ENCODE results near the gene EFNB3.

The EFNB3 gene

DNA sequence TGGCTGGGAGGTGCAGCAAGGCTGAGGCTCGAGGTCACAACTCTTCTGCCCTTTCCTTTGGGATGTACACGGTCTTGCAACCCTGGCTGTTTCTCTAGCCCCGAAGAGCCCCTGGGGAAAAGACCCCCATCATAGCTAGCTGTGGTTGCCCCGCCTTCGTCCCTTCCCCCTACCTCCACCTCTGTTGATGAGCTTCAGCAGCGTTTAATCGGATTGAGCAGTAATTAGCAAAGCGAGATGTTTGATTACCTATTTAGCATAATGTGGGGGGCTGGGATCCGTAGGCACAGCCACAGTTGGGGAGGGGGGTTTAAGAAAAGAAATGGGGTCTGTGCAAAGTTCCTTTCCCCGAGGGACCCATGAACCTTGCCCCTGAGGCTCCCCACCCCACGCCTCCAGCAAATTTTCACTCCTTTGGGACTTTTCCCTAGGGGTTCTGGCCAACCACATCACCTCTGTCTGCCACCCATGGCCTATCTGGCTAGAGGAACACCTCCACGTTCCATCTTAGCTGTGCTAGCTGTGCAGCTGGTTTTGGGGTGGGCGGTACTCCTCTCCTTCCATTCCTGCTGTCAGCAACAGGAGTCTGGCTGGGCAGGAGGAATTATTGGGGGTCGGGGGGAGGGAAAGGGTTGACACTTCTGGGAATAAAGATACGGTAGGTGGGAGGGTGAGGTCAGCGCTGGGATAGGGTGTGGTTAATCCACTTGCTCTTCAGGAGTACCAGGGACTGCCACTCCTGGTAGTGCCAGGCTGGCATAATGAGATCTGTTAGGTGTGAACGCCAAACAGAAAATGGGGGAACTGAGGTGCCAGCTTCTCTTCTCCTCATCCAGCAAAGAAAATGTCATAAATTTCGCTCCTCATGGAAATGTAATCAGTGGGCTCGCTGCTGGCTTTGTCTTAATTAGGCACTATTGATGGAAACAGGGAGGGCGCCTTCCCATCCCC lies 11.2 kb downstream of the EFNB3 start:
- Mint-ChIP-seq H3K27me3 (peaks cover 100% of the 10 kb centered on the region), H3K4me3 (no peak overlapping the region), H3K36me3 (ENCODE audit: insufficient read depth) (no peaks in the 10 kb centered on the region), H3K27ac (ENCODE audit: low read depth) (no peak overlapping the region), H3K9me3 (no peaks in the 10 kb centered on the region), H3K4me1 (peaks cover 20% of the 10 kb centered on the region)
- DNase-seq (ENCODE audit: low spot score in 2 of 2) (no peak), ATAC-seq (replicated peaks; ENCODE audit: extremely low read depth, poor library complexity, severe bottlenecking) (no peak)

- peaks cover 100% of the 10 kb centered on the region for H3K27me3 Mint-ChIP-seq
- DNase-seq (ENCODE audit: low spot score in 2 of 2) (no peak), ATAC-seq (replicated peaks; ENCODE audit: extremely low read depth, poor library complexity, severe bottlenecking) (peak; percentile 34)
- H3K4me3 Mint-ChIP-seq = peak within 1 kb of the TSS; percentile 53
- no peaks in the 10 kb centered on the region for H3K36me3 Mint-ChIP-seq (ENCODE audit: insufficient read depth)
- no peak within 1 kb of the TSS for H3K27ac Mint-ChIP-seq (ENCODE audit: low read depth)
- H3K4me1 Mint-ChIP-seq = peaks cover 20% of the 10 kb centered on the region
- no peaks in the 10 kb centered on the region for H3K9me3 Mint-ChIP-seq
These were observed 12.1 kb downstream of the EFNB3 start, which contains the start of gene DNAH2 for GRCh38 chr17:7716901-7717755. Gene DNAH2 (plus strand): TSS chr17:7717744. CDS start chr17:7719735, 1,991 bp downstream.

DNA sequence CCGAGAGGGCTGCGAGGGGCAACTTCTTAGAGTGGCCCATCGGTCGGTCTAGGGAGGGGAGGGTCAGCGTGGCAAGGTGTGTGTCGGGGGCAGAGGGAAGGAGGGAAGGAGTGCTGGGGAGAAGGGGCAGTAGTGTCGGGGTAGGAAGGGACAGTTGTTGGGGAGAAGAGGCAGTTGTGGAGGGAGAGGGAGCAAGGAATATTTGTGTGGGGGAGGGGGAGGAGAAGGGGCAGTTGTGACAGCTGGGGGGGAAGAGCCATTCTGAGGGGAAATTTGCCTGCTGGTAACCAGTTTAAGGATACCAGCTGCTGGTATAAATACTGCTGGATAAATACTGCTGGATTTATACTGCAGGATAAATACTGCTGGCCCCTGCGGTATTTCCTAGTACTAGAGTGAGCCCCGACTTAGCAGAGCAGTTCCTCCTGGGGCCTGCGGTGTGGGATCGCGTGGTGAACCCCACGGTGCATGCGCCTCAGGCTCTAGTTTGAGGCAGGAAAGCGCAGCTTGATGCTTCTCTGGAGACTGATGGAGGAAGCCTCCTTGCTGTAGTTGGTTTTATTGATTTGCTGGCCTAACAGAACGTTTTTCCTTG lies 12.9 kb downstream of the EFNB3 start:
- Mint-ChIP-seq H3K27ac (ENCODE audit: low read depth) (no peak overlapping the region), H3K36me3 (ENCODE audit: insufficient read depth) (no peaks in the 10 kb centered on the region), H3K27me3 (peaks cover 100% of the 10 kb centered on the region), H3K4me3 (peak overlapping the region; percentile 53), H3K9me3 (no peaks in the 10 kb centered on the region), H3K4me1 (peaks cover 20% of the 10 kb centered on the region)
- ATAC-seq (replicated peaks; ENCODE audit: extremely low read depth, poor library complexity, severe bottlenecking) (peak; percentile 64), DNase-seq (ENCODE audit: low spot score in 2 of 2) (no peak)

- Mint-ChIP-seq H3K27me3 (peaks cover 95% of the 10 kb centered on the region), H3K4me1 (peaks cover 17% of the 10 kb centered on the region), H3K9me3 (no peaks in the 10 kb centered on the region), H3K4me3 (no peak overlapping the region), H3K27ac (ENCODE audit: low read depth) (no peak overlapping the region), H3K36me3 (ENCODE audit: insufficient read depth) (no peaks in the 10 kb centered on the region)
- DNase-seq (ENCODE audit: low spot score in 2 of 2) (no peak), ATAC-seq (replicated peaks; ENCODE audit: extremely low read depth, poor library complexity, severe bottlenecking) (no peak)
These were observed 14.7 kb downstream of the EFNB3 start for GRCh38 chr17:7719661-7720060.

- H3K4me3 Mint-ChIP-seq = no peak overlapping the region
These were observed 15.1 kb downstream of the EFNB3 start for GRCh38 chr17:7720125-7720524.

DNA sequence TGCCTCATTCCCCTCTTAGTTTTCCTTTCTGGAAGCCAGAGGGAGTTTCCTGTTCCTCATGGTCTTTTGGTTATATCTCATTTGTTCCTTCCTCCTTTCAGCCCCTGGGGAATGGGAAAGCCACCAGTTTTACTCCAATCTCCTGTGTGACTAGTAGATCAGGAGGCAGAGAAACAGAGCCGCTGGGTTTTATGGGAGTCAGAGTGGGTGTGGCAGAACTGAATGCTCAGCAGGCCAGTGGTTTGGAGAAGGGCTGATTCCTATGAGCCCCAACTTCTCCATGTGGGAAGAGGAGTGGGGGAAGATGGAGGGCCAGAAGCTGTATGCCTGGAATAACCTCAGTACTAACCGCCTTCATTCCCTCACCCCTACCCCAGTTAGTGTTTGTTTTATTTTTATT lies 16.6 kb downstream of the EFNB3 start:
- no peaks in the 10 kb centered on the region for H3K9me3 Mint-ChIP-seq
- H3K4me3 Mint-ChIP-seq = no peak overlapping the region
- H3K4me1 Mint-ChIP-seq = peaks cover 16% of the 10 kb centered on the region
- DNase-seq (ENCODE audit: low spot score in 2 of 2) (no peak), ATAC-seq (replicated peaks; ENCODE audit: extremely low read depth, poor library complexity, severe bottlenecking) (no peak)
- H3K27ac Mint-ChIP-seq (ENCODE audit: low read depth) = no peak overlapping the region
- peaks cover 85% of the 10 kb centered on the region for H3K27me3 Mint-ChIP-seq
- H3K36me3 Mint-ChIP-seq (ENCODE audit: insufficient read depth) = no peaks in the 10 kb centered on the region

More at GRCh38 chr17:7720125-7720524, 15.1 kb downstream of the EFNB3 start:
- no peak for DNase-seq (ENCODE audit: low spot score in 2 of 2)
- H3K36me3 Mint-ChIP-seq (ENCODE audit: insufficient read depth) = no peaks in the 10 kb centered on the region
- H3K27ac Mint-ChIP-seq (ENCODE audit: low read depth) = no peak overlapping the region
- ATAC-seq (replicated peaks; ENCODE audit: extremely low read depth, poor library complexity, severe bottlenecking) = no peak
- peaks cover 90% of the 10 kb centered on the region for H3K27me3 Mint-ChIP-seq
- no peaks in the 10 kb centered on the region for H3K9me3 Mint-ChIP-seq
- H3K4me1 Mint-ChIP-seq = peaks cover 17% of the 10 kb centered on the region

DNA sequence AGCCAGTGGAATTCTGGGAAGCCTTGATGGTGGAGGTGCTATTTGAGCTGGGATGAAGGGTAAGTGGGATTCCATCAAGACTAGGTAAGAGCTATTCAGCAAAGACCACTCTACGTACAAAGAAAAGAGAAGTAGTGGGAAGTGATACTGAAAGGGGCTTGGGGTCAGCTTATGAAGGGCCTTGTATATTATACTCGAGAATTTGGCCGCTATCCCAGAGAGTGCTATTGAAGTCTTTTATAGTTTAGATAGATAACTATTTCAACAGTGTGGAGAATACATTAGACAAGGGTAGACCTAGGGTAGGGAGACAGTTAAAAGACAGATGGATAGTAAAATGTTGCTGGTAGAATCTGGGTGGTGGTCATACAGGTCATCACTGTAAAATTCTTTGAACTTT lies 22.9 kb downstream of the EFNB3 start:
- Mint-ChIP-seq H3K27ac (ENCODE audit: low read depth) (no peak overlapping the region), H3K4me1 (no peaks in the 10 kb centered on the region), H3K27me3 (peaks cover 57% of the 10 kb centered on the region), H3K9me3 (no peaks in the 10 kb centered on the region), H3K4me3 (no peak overlapping the region), H3K36me3 (ENCODE audit: insufficient read depth) (peaks cover 2% of the 10 kb centered on the region)
- DNase-seq (ENCODE audit: low spot score in 2 of 2) = no peak
- ATAC-seq (replicated peaks; ENCODE audit: extremely low read depth, poor library complexity, severe bottlenecking) = no peak

- H3K36me3 Mint-ChIP-seq (ENCODE audit: insufficient read depth) = peaks cover 2% of the 10 kb centered on the region
- ATAC-seq (replicated peaks; ENCODE audit: extremely low read depth, poor library complexity, severe bottlenecking) = no peak
- no peaks in the 10 kb centered on the region for H3K4me1 Mint-ChIP-seq
- H3K27me3 Mint-ChIP-seq = peaks cover 56% of the 10 kb centered on the region
- no peak overlapping the region for H3K4me3 Mint-ChIP-seq
- DNase-seq (ENCODE audit: low spot score in 2 of 2) = no peak
- H3K27ac Mint-ChIP-seq (ENCODE audit: low read depth) = no peak overlapping the region
- H3K9me3 Mint-ChIP-seq = no peaks in the 10 kb centered on the region
These were observed 24.8 kb downstream of the EFNB3 start for GRCh38 chr17:7729816-7730215.

DNA sequence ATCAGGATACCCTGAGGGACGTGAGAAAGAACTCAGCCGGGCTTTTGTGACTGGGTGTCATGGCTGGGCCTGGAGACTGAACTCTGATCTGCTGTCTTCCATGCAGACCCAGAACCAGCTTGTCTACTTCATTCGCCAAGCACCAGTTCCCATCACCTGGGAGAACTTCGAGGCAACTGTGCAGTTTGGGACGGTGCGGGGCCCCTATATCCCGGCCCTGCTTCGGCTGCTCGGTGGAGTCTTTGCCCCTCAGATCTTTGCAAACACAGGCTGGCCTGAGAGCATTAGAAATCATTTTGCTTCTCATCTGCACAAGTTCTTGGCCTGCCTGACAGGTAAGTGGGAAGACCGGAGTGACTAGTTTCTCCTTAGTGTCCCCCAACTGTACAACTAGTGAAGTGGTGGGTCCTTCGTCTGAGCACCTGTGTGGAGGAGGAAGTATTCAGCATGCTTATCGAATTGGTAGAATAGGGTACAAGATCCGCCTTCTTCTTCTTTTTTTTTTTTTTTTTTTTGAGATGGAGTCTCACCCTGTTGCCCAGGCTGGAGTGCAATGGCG lies 28.1 kb downstream of the EFNB3 start:
- DNase-seq (ENCODE audit: low spot score in 2 of 2) (no peak), ATAC-seq (replicated peaks; ENCODE audit: extremely low read depth, poor library complexity, severe bottlenecking) (no peak)
- H3K4me3 Mint-ChIP-seq = no peak overlapping the region
- no peak overlapping the region for H3K27ac Mint-ChIP-seq (ENCODE audit: low read depth)
- peaks cover 59% of the 10 kb centered on the region for H3K27me3 Mint-ChIP-seq
- H3K9me3 Mint-ChIP-seq = no peaks in the 10 kb centered on the region
- H3K36me3 Mint-ChIP-seq (ENCODE audit: insufficient read depth) = peaks cover 2% of the 10 kb centered on the region
- H3K4me1 Mint-ChIP-seq = no peaks in the 10 kb centered on the region

DNA sequence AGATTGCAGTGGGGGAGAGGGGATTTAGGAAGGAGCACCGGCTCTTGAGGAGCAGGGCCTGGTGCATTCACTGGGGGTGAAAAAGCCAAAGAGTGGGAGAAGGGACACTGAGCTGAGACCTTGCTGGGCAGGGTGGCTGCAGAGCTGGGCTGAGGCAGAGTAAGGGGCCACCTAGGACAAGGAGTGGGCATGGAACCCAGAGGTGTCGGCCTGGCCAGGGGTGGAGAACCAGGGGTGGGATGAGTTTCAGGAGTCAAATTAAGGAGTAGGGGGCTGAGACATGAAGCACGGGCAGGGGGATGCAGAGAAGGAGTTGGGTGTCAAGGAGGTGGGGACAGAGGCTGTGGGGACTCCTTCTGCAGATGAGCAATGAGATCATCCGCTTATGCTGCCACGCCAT lies 32.6 kb downstream of the EFNB3 start:
- Mint-ChIP-seq H3K9me3 (no peaks in the 10 kb centered on the region), H3K4me1 (no peaks in the 10 kb centered on the region), H3K27ac (ENCODE audit: low read depth) (no peak overlapping the region), H3K36me3 (ENCODE audit: insufficient read depth) (no peaks in the 10 kb centered on the region), H3K27me3 (peaks cover 71% of the 10 kb centered on the region), H3K4me3 (no peak overlapping the region)
- no peak for ATAC-seq (replicated peaks; ENCODE audit: extremely low read depth, poor library complexity, severe bottlenecking)
- no peak for DNase-seq (ENCODE audit: low spot score in 2 of 2)

DNA sequence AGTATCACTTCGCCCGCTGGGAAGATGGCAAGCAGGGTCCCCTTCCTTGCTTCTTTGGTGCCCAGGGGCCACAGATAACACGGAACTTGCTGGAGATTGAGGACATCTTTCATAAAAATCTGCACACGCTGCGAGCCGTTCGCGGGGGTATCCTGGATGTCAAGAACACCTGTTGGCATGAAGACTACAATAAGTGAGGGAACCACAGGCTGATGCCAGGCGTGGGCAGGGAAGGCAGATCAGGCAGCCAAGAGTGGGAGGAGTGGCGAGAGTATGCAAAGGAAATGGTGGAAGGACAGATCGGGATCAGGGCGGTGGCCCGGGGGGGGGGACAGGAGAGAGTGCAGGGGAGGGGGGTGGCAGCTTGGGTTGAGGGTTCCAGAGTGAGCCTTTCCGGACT lies 34.7 kb downstream of the EFNB3 start:
- Mint-ChIP-seq H3K36me3 (ENCODE audit: insufficient read depth) (no peaks in the 10 kb centered on the region), H3K4me1 (no peaks in the 10 kb centered on the region), H3K27ac (ENCODE audit: low read depth) (no peak overlapping the region), H3K4me3 (no peak overlapping the region), H3K27me3 (peaks cover 60% of the 10 kb centered on the region), H3K9me3 (no peaks in the 10 kb centered on the region)
- ATAC-seq (replicated peaks; ENCODE audit: extremely low read depth, poor library complexity, severe bottlenecking) (no peak), DNase-seq (ENCODE audit: low spot score in 2 of 2) (no peak)

DNA sequence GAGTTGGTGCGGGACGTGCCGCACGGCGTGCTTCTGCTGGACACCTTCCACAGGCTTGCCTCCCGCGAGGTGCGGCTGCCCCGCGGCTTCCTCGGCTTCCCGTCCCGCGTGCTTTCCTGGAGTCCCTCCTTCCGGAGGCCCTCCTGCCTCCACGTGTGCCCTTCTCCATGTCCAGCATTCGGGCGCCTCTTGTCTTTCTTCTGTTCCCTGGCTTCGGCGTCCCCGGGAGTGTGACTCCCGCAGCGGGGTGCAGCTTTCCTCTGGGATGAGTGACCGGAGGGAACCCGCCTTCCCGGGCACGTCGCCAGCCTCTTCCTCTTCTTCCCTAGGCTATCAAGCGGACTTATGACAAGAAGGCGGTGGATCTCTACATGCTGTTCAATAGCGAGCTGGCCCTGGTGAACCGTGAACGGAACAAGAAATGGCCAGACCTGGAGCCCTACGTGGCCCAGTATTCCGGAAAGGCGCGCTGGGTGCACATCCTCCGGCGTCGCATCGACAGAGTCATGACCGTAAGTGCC lies 35.5 kb downstream of the EFNB3 start:
- Mint-ChIP-seq H3K27me3 (peaks cover 56% of the 10 kb centered on the region), H3K4me3 (no peak overlapping the region), H3K4me1 (no peaks in the 10 kb centered on the region), H3K9me3 (no peaks in the 10 kb centered on the region), H3K36me3 (ENCODE audit: insufficient read depth) (no peaks in the 10 kb centered on the region), H3K27ac (ENCODE audit: low read depth) (no peak overlapping the region)
- ATAC-seq (replicated peaks; ENCODE audit: extremely low read depth, poor library complexity, severe bottlenecking) (no peak), DNase-seq (ENCODE audit: low spot score in 2 of 2) (no peak)
